K562 (cell line): Measurements from ENCODE around the gene LHX3. TPM values are rescaled to one million over a fixed set of nuclear protein-coding genes. Genes with fewer than 3 reads are reported as not detected.

Experiments
- ATAC-seq: fragments of 200-7000 bp; cut with Tn5 transposase; 3 replicates; pipeline ENCODE4 v1.9.1; 2020; ENCODE audit warnings: moderate library complexity
- BruUV-seq: library from RNA; stranded (reverse); fragments of 400-500 nt; replicated peaks from 2 replicates; lab custom pipeline; 2021; lab: Mats Ljungman, UMichigan
- CTCF ChIA-PET: fragments of 300-600 bp; formaldehyde crosslinking; extraction: SDS; loops from one replicate; lab custom pipeline; 2021; ENCODE audit warnings: low intra/inter-chr PET ratio; lab: Yijun Ruan, JAX
- POLR2A ChIA-PET: fragments of 300-600, 350-650 bp; sonication (Branson Sonifier 250); formaldehyde crosslinking; extraction: SDS; loops from one replicate; lab custom pipeline; 2021; ENCODE audit warnings: antibody characterized with exemption, inconsistent platforms; lab: Yijun Ruan, JAX
- DNase-seq, 4 experiments: peaks; one replicate each; pipeline versions ENCODE4 v3.0.0 to v3.0.0-alpha.2; 2011 to 2018; ENCODE audit warnings: low spot score in 3 of 4, mixed read lengths in 3 of 4; ENCODE audit errors: extremely low read depth in 1 of 4
- FAIRE-seq: peaks from 2 replicates; lab custom pipeline; 2011; peaks lifted over from hg19 to GRCh38; lab: Jason Lieb, UNC
- H2AFZ ChIP-seq: 2 replicates; pipeline ENCODE4 v1.6.0; 2011; ENCODE audit warnings: low read depth, low read length, control low read depth, inconsistent platforms
- H3K27ac ChIP-seq: fragments of 200-600 bp; 3 replicates; pipeline ENCODE4 v1.8.0; 2011; ENCODE audit warnings: low read depth, mild to moderate bottlenecking, control low read depth, inconsistent platforms, low read length, moderate library complexity, mixed read lengths; ENCODE audit errors: extremely low read depth
- H3K27me3 ChIP-seq, 2 experiments: fragments of 300-600 bp in 1 of 2; 2 replicates in 1 of 2; 3 replicates in 1 of 2; pipeline versions ENCODE4 v1.6.0 to v1.8.0; 2011; ENCODE audit warnings: inconsistent platforms in 2 of 2, low read length in 2 of 2, mild to moderate bottlenecking in 1 of 2, mixed read lengths in 1 of 2, moderate library complexity in 1 of 2; ENCODE audit not compliant: control insufficient read depth in 2 of 2, insufficient read depth in 2 of 2
- H3K36me3 ChIP-seq: fragments of 300-600 bp; 3 replicates; pipeline ENCODE4 v1.8.0; 2011; ENCODE audit warnings: mild to moderate bottlenecking, low read length, inconsistent platforms; ENCODE audit not compliant: control insufficient read depth, insufficient read depth
- H3K4me1 ChIP-seq, 2 experiments: fragments of 200-600 bp in 1 of 2; replicated peaks in 1 of 2; 2 replicates in 1 of 2; 3 replicates in 1 of 2; pipeline versions ENCODE4 v1.5.1 to v1.8.0; 2011; ENCODE audit warnings: inconsistent platforms in 2 of 2, low read length in 2 of 2, mild to moderate bottlenecking in 1 of 2, mixed read lengths in 1 of 2, moderate library complexity in 1 of 2; ENCODE audit not compliant: control insufficient read depth in 2 of 2, insufficient read depth in 2 of 2
- H3K4me2 ChIP-seq: 2 replicates; pipeline ENCODE4 v1.6.1; 2011; ENCODE audit warnings: low read length, control low read depth, inconsistent platforms, mixed read lengths; ENCODE audit not compliant: insufficient read depth
- H3K4me3 ChIP-seq: fragments of 200-600 bp; sonication (generic), shearing (Covaris generic); 2 replicates; pipeline ENCODE4 v1.5.1; 2016; ENCODE audit warnings: control low read depth, inconsistent platforms
- H3K79me2 ChIP-seq: fragments of 200-600 bp; 3 replicates; pipeline ENCODE4 v1.8.0; 2011; ENCODE audit warnings: low read length, inconsistent platforms; ENCODE audit not compliant: control insufficient read depth, insufficient read depth
- H3K9ac ChIP-seq, 2 experiments: 2 replicates each; pipeline versions ENCODE4 v1.6.0 to v1.6.1; 2011; ENCODE audit warnings: low read depth in 2 of 2, low read length in 2 of 2, control low read depth in 1 of 2, inconsistent platforms in 1 of 2, mild to moderate bottlenecking in 1 of 2, mixed read lengths in 1 of 2; ENCODE audit not compliant: insufficient read depth in 1 of 2
- H3K9me1 ChIP-seq: one replicate; pipeline ENCODE4 v1.6.0; 2011; ENCODE audit warnings: inconsistent platforms, mild to moderate bottlenecking, low read length, moderate library complexity; ENCODE audit not compliant: control insufficient read depth, insufficient read depth
- H3K9me3 ChIP-seq: replicated peaks from 2 replicates; pipeline ENCODE4 v1.5.1; 2011; ENCODE audit warnings: low read depth, low read length, inconsistent platforms; ENCODE audit not compliant: control insufficient read depth, insufficient read depth
- H4K20me1 ChIP-seq: replicated peaks from 2 replicates; pipeline ENCODE4 v1.6.1; 2011; ENCODE audit warnings: low read length, inconsistent platforms, mixed read lengths; ENCODE audit not compliant: control insufficient read depth, insufficient read depth
- HBP1 ChIP-seq: fragments of 450-650 bp; formaldehyde crosslinking; IDR thresholded peaks from 2 replicates; pipeline ENCODE4 v1.4.0; 2022; ENCODE audit warnings: missing genetic modification characterization
- HES1 ChIP-seq: fragments of 450-650 bp; IDR thresholded peaks from 2 replicates; pipeline ENCODE4 v1.6.1; 2016; ENCODE audit warnings: low read depth, mild to moderate bottlenecking, moderate library complexity
- NUFIP1 ChIP-seq: fragments of 450-650 bp; IDR thresholded peaks from 2 replicates; pipeline ENCODE4 v1.6.1; 2018; ENCODE audit not compliant: partially characterized antibody
- POLR2H ChIP-seq: IDR thresholded peaks from 2 replicates; pipeline ENCODE4 v1.6.1; 2016; ENCODE audit warnings: missing genetic modification characterization, low read depth, mild to moderate bottlenecking, control low read depth, missing compliant biosample characterization, moderate library complexity
- ZBTB17 ChIP-seq: fragments of 450-650 bp; formaldehyde crosslinking; IDR thresholded peaks from 2 replicates; pipeline ENCODE4 v1.4.0; 2020; ENCODE audit warnings: mild to moderate bottlenecking
- ZNF583 ChIP-seq: fragments of 250-450 bp; sonication (Bioruptor Pico); IDR thresholded peaks from 2 replicates; pipeline ENCODE4 v1.4.0; 2020
- WGBS: fragments of 100-300 bp; shearing (Covaris generic); methylation state at CpG from one replicate; pipeline ENCODE4 v1.1.6; 2016; ENCODE audit warnings: low coverage, mixed read lengths; ENCODE audit not compliant: insufficient coverage; ENCODE audit errors: missing lambda C conversion rate; 5-methylcytosine and 5-hydroxymethylcytosine counted together
- in situ Hi-C: fragments of 300-500 bp; cut with MboI; formaldehyde crosslinking; loops from 4 replicates; pipeline ENCODE4 v1.15.0; 2018; ENCODE audit warnings: inconsistent platforms, mixed read lengths
- intact Hi-C: fragments of 100-400 bp; cut with micrococcal nuclease; formaldehyde crosslinking; loops from 2 replicates; pipeline ENCODE4 v1.14.2; 2022
- polyA plus RNA-seq, 8 experiments: library from polyadenylated mRNA; depleted of rRNA in 4 of 8; stranded (reverse) in 5 of 8; unstranded in 3 of 8; fragments of >200 nt; fragmentation: Nextera tagmentation in 2 of 8; fragmentation: Illumina TruSeq in 1 of 8; extraction: Ambion mirVana in 2 of 8; extraction: Trizol in 1 of 8; gene quantifications; 2 replicates each; pipeline versions ENCODE4 v1.2.1 to v1.2.3, GENCODE V29; 2011 to 2014; ENCODE audit warnings: inconsistent platforms in 1 of 8, missing spikeins in 1 of 8
- total RNA-seq, 7 experiments: library from RNA; depleted of rRNA in 6 of 7; stranded (reverse); fragments of >200 nt in 6 of 7; fragmentation: Illumina TruSeq in 2 of 7; extraction: Trizol in 2 of 7; gene quantifications; 2 replicates each; pipeline versions ENCODE4 v1.2.1 to v1.2.3, GENCODE V29; 2011 to 2021; ENCODE audit warnings: low replicate concordance in 1 of 7

Gene LHX3
- total and polyA plus RNA-seq, 9 of the 15 experiments (the other 6 are each of a cell fraction or from before 2014, with no cell fraction given) = 0.09 TPM; not detected in 8

GRCh38 chr9:136172412-136173079, 32.4 kb downstream of the LHX3 start:
- CTCF ChIA-PET = no interaction called here
- H3K79me2 ChIP-seq = no peaks in the 10 kb centered on the region
- peaks cover 23 to 55% of the 10 kb centered on the region in 2 experiments; a peak in 4 of 5 replicates for H3K27me3 ChIP-seq
- DNase-seq (no peak), FAIRE-seq (no peak), ATAC-seq (no peak)
- in situ Hi-C loops (loop anchor here (5.0 kb wide), 1 partner anchor 95 kb away; no protein-coding TSS in a partner anchor), intact Hi-C loops (no loop called here)
- H3K36me3 ChIP-seq = no peaks in the 10 kb centered on the region
- H3K9me1 ChIP-seq = no peaks in the 10 kb centered on the region
- 0 out of 2 replicates have a peak, but pooled peaks cover 5% of the 10 kb centered on the region for H4K20me1 ChIP-seq
- no TSS peak for BruUV-seq
- no peak overlapping the region for H3K27ac ChIP-seq
- H3K4me1 ChIP-seq = peaks cover 0 to 30% of the 10 kb centered on the region in 2 experiments; a peak in 2 of 5 replicates
- no peak overlapping the region for H2AFZ ChIP-seq
- no peaks in the 10 kb centered on the region for H3K9me3 ChIP-seq
- TF ChIP-seq HES1 = no peak
- TF ChIP-seq NUFIP1 = no peak
- TF ChIP-seq ZBTB17 (CRISPR knock-in tag) = no peak
- no peak for TF ChIP-seq ZNF583
- no peak for TF ChIP-seq HBP1 (CRISPR knock-in tag)
- TF ChIP-seq POLR2H (tag) = no peak
- no peak overlapping the region for H3K9ac ChIP-seq
- H3K4me3 ChIP-seq = no peak overlapping the region
- POLR2A ChIA-PET = no interaction called here
- no peak overlapping the region for H3K4me2 ChIP-seq
- 12% methylated on average over 16 of the region's 16 CpGs for WGBS
